ENCODE results near the gene IFT27.
"Not testable (repeated sequence)": the region's sequence is repeated elsewhere in the genome, so short reads cannot be mapped to it uniquely, and the experiment has no call there.

IFT27 gene

DNA sequence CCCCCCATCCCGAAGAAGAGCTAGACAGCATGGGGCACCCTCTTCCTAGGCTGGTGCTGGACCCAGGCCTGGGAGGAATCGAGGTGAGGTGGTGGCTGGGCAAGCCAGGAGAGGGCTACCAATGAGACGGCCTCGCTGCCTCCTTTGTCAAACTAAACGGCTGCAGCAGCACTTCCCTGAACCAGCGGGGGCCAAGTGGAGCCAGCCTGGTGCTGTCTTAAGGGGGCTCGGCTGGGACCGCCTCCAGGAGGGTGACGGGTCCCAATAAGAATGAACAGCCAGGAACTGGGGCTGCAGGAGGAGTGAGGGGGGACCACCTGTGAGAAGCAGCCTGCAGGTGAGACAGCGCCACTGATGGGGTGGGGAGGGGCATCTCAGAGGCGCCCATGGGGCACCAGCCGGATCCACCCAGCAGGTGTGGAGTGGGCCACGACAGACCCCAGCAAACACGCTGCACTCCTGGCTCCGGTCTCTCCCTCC lies 17.1 kb downstream of the IFT27 start:
- DNase-seq (ENCODE audit: low read depth, low spot score) = no peak
- Histone ChIP-seq H3K36me3 (ENCODE audit: insufficient read depth, insufficient read length, low read length) (peaks cover 27% of the 10 kb centered on the region), H3K4me3 (ENCODE audit: insufficient read length, low read depth) (no peak overlapping the region), H3K4me1 (ENCODE audit: insufficient read depth, insufficient read length) (no peaks in the 10 kb centered on the region), H3K9me3 (ENCODE audit: insufficient read depth, low read length) (peaks cover 7% of the 10 kb centered on the region; the same call in 1 of the 2 replicates), H3K27me3 (ENCODE audit: insufficient read depth, insufficient read length) (no peaks in the 10 kb centered on the region), H3K9ac (ENCODE audit: insufficient read length, low read depth) (no peak overlapping the region)
- TF ChIP-seq SUZ12 (IDR thresholded peaks at IDR 0.05; ENCODE audit: extremely low read depth, insufficient read depth, insufficient read length) (no peak), ZNF274 (IDR thresholded peaks at IDR 0.05; ENCODE audit: low read depth, low read length) (no peak), YY1 (IDR thresholded peaks at IDR 0.05; ENCODE audit: insufficient read depth, insufficient read length) (no peak)

GRCh38 chr22:36757668-36758211 lies 18.2 kb downstream of the IFT27 start:
- Histone ChIP-seq H3K9ac (ENCODE audit: insufficient read length, low read depth) (no peak overlapping the region), H3K9me3 (ENCODE audit: insufficient read depth, low read length) (peaks cover under 1% of the 10 kb centered on the region; the same call in 1 of the 2 replicates), H3K4me3 (ENCODE audit: insufficient read length, low read depth) (no peak overlapping the region), H3K36me3 (ENCODE audit: insufficient read depth, insufficient read length, low read length) (peaks cover 16% of the 10 kb centered on the region), H3K4me1 (ENCODE audit: insufficient read depth, insufficient read length) (no peaks in the 10 kb centered on the region), H3K27me3 (ENCODE audit: insufficient read depth, insufficient read length) (peaks cover 2% of the 10 kb centered on the region)
- peak; percentile 58 for DNase-seq (ENCODE audit: low read depth, low spot score)
- TF ChIP-seq ZNF274 (IDR thresholded peaks at IDR 0.05; ENCODE audit: low read depth, low read length) = no peak
- TF ChIP-seq YY1 (IDR thresholded peaks at IDR 0.05; ENCODE audit: insufficient read depth, insufficient read length) = no peak
- no peak for TF ChIP-seq SUZ12 (IDR thresholded peaks at IDR 0.05; ENCODE audit: extremely low read depth, insufficient read depth, insufficient read length)

- no peak overlapping the region for H3K9ac ChIP-seq (ENCODE audit: insufficient read length, low read depth)
- no peak for TF ChIP-seq SUZ12 (IDR thresholded peaks at IDR 0.05; ENCODE audit: extremely low read depth, insufficient read depth, insufficient read length)
- no peak for TF ChIP-seq ZNF274 (IDR thresholded peaks at IDR 0.05; ENCODE audit: low read depth, low read length)
- no peak for TF ChIP-seq YY1 (IDR thresholded peaks at IDR 0.05; ENCODE audit: insufficient read depth, insufficient read length)
- H3K27me3 ChIP-seq (ENCODE audit: insufficient read depth, insufficient read length) = peaks cover 2% of the 10 kb centered on the region
- no peak overlapping the region for H3K4me3 ChIP-seq (ENCODE audit: insufficient read length, low read depth)
- H3K4me1 ChIP-seq (ENCODE audit: insufficient read depth, insufficient read length) = no peaks in the 10 kb centered on the region
- no peaks in the 10 kb centered on the region for H3K9me3 ChIP-seq (ENCODE audit: insufficient read depth, low read length)
- DNase-seq (ENCODE audit: low read depth, low spot score) = no peak
- H3K36me3 ChIP-seq (ENCODE audit: insufficient read depth, insufficient read length, low read length) = peaks cover 10% of the 10 kb centered on the region
These were observed 18.9 kb downstream of the IFT27 start for GRCh38 chr22:36756746-36757655.

GRCh38 chr22:36756031-36756430 lies 19.9 kb downstream of the IFT27 start:
- Histone ChIP-seq H3K4me3 (ENCODE audit: insufficient read length, low read depth) (no peak overlapping the region), H3K27me3 (ENCODE audit: insufficient read depth, insufficient read length) (peaks cover 2% of the 10 kb centered on the region), H3K9me3 (ENCODE audit: insufficient read depth, low read length) (no peaks in the 10 kb centered on the region), H3K9ac (ENCODE audit: insufficient read length, low read depth) (no peak overlapping the region), H3K36me3 (ENCODE audit: insufficient read depth, insufficient read length, low read length) (peaks cover 5% of the 10 kb centered on the region), H3K4me1 (ENCODE audit: insufficient read depth, insufficient read length) (no peaks in the 10 kb centered on the region)
- DNase-seq (ENCODE audit: low read depth, low spot score) = no peak
- TF ChIP-seq SUZ12 (IDR thresholded peaks at IDR 0.05; ENCODE audit: extremely low read depth, insufficient read depth, insufficient read length) (no peak), ZNF274 (IDR thresholded peaks at IDR 0.05; ENCODE audit: low read depth, low read length) (no peak), YY1 (IDR thresholded peaks at IDR 0.05; ENCODE audit: insufficient read depth, insufficient read length) (no peak)

DNA sequence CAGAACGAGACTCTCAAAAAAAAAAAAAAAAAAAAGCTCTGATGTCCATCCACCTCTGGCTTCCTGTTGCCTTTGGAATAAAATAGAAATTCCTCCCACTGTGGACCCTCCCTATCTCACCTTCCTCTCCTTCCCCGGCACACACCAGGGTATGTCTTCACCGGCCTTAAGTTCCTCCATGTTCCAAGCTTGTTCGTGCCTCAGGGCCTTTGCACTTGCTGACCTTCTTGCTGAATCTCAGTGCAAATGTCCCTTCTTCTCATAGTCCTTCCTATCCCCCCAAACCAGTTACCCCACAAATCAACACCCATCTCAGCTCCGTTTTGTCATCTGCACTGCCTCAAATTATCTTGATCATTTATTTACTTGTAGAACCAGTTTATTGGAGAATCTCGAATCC lies 20.6 kb downstream of the IFT27 start:
- Histone ChIP-seq H3K36me3 (ENCODE audit: insufficient read depth, insufficient read length, low read length) (peaks cover 3% of the 10 kb centered on the region), H3K9me3 (ENCODE audit: insufficient read depth, low read length) (no peaks in the 10 kb centered on the region), H3K4me1 (ENCODE audit: insufficient read depth, insufficient read length) (no peaks in the 10 kb centered on the region), H3K9ac (ENCODE audit: insufficient read length, low read depth) (no peak overlapping the region), H3K27me3 (ENCODE audit: insufficient read depth, insufficient read length) (peaks cover 2% of the 10 kb centered on the region), H3K4me3 (ENCODE audit: insufficient read length, low read depth) (no peak overlapping the region)
- DNase-seq (ENCODE audit: low read depth, low spot score) = no peak
- TF ChIP-seq YY1 (IDR thresholded peaks at IDR 0.05; ENCODE audit: insufficient read depth, insufficient read length) (no peak), ZNF274 (IDR thresholded peaks at IDR 0.05; ENCODE audit: low read depth, low read length) (no peak), SUZ12 (IDR thresholded peaks at IDR 0.05; ENCODE audit: extremely low read depth, insufficient read depth, insufficient read length) (no peak)

- not testable (repeated sequence) for H3K9ac ChIP-seq (ENCODE audit: insufficient read length, low read depth); H3K9me3 ChIP-seq (ENCODE audit: insufficient read depth, low read length); H3K4me1 ChIP-seq (ENCODE audit: insufficient read depth, insufficient read length); DNase-seq (ENCODE audit: low read depth, low spot score); H3K4me3 ChIP-seq (ENCODE audit: insufficient read length, low read depth); H3K36me3 ChIP-seq (ENCODE audit: insufficient read depth, insufficient read length, low read length); H3K27me3 ChIP-seq (ENCODE audit: insufficient read depth, insufficient read length)
These were observed 21.0 kb downstream of the IFT27 start for GRCh38 chr22:36754881-36755280.

DNA sequence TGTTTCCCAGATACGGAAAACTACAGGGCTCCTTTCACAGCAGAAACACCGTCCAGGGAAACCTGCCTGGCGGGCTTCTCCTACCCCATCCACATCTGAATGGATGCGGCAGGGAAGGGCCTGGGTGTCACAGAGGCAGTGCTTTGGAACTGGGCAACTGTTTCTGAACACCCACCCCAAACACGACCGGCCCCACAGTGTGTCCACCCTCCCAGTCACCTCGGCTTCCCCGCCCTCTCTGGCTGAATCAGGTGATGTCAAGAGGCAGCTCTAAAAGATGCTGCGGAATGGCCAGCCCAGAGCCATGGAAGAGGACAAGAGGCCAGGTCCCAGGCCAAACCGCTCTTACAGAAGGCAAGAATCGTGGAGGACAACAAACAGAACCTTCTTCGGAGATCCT lies 22.0 kb downstream of the IFT27 start:
- H3K4me1 ChIP-seq (ENCODE audit: insufficient read depth, insufficient read length) = no peaks in the 10 kb centered on the region
- H3K36me3 ChIP-seq (ENCODE audit: insufficient read depth, insufficient read length, low read length) = no peaks in the 10 kb centered on the region
- no peak overlapping the region for H3K4me3 ChIP-seq (ENCODE audit: insufficient read length, low read depth)
- peaks cover 2% of the 10 kb centered on the region for H3K27me3 ChIP-seq (ENCODE audit: insufficient read depth, insufficient read length)
- no peak overlapping the region for H3K9ac ChIP-seq (ENCODE audit: insufficient read length, low read depth)
- DNase-seq (ENCODE audit: low read depth, low spot score) = no peak
- no peaks in the 10 kb centered on the region for H3K9me3 ChIP-seq (ENCODE audit: insufficient read depth, low read length)
- TF ChIP-seq SUZ12 (IDR thresholded peaks at IDR 0.05; ENCODE audit: extremely low read depth, insufficient read depth, insufficient read length) (no peak), ZNF274 (IDR thresholded peaks at IDR 0.05; ENCODE audit: low read depth, low read length) (no peak), YY1 (IDR thresholded peaks at IDR 0.05; ENCODE audit: insufficient read depth, insufficient read length) (no peak)

Data from NT2/D1 (cell line).